Activated CD4-positive, alpha-beta T cell treated with anti-CD3 and anti-CD28 coated beads, Interleukin-2, amount 10 ng/mL, durations not matched to agents 7 days and 5 days (primary cell): ENCODE measurements around the gene PLD2. TPM values are rescaled to one million over a fixed set of nuclear protein-coding genes. Genes with fewer than 3 reads are reported as not detected.
"Not testable (repeated sequence)": the region's sequence is repeated elsewhere in the genome, so short reads cannot be mapped to it uniquely, and the experiment has no call there.

ENCODE experiments used
- CTCF ChIA-PET: fragments of 350-600 bp; sonication (Branson Sonifier 250); formaldehyde crosslinking; loops from one replicate; lab custom pipeline; 2021; ENCODE audit warnings: antibody characterized with exemption; lab: Charles Lee
- POLR2A ChIA-PET: fragments of 350-600 bp; sonication (Branson Sonifier 250); formaldehyde crosslinking; loops from one replicate; lab custom pipeline; 2021; ENCODE audit warnings: antibody characterized with exemption; lab: Charles Lee
- DNase-seq: peaks from one replicate; pipeline ENCODE4 v3.0.0-alpha.2; 2020
- H3K27ac Mint-ChIP-seq: one replicate; pipeline ENCODE4 v1.8.0; 2021; ENCODE audit warnings: mild to moderate bottlenecking, moderate library complexity, mixed read lengths
- H3K27me3 Mint-ChIP-seq: one replicate; pipeline ENCODE4 v1.8.0; 2021; ENCODE audit warnings: mixed read lengths
- H3K36me3 Mint-ChIP-seq: one replicate; pipeline ENCODE4 v1.8.0; 2021; ENCODE audit warnings: low read depth, mixed read lengths
- H3K4me1 Mint-ChIP-seq: one replicate; pipeline ENCODE4 v1.8.0; 2021; ENCODE audit warnings: mixed read lengths
- H3K4me3 Mint-ChIP-seq: one replicate; pipeline ENCODE4 v1.8.0; 2021; ENCODE audit warnings: mild to moderate bottlenecking, moderate library complexity, mixed read lengths
- H3K9me3 Mint-ChIP-seq: one replicate; pipeline ENCODE4 v1.8.0; 2021; ENCODE audit warnings: mixed read lengths
- total RNA-seq, 2 experiments: library from RNA; stranded (reverse); gene quantifications; one replicate each; pipeline ENCODE4 v1.2.3, GENCODE V29; 2021

Gene PLD2
- total RNA-seq, 2 experiments from 2014 or later: 16.6 to 17.3 TPM

- Mint-ChIP-seq H3K9me3 (no peaks in the 10 kb centered on the region), H3K4me3 (no peak overlapping the region), H3K27me3 (no peaks in the 10 kb centered on the region), H3K4me1 (no peaks in the 10 kb centered on the region), H3K27ac (no peak overlapping the region), H3K36me3 (no peaks in the 10 kb centered on the region)
- no peak for DNase-seq
- ChIA-PET CTCF (interaction anchor here (2.1 kb wide), 1 partner anchor 34 kb away, joined by 6 read pairs; no protein-coding TSS in a partner anchor), POLR2A (no interaction called here)
Measured at GRCh38 chr17:4823373-4824089, 16.6 kb downstream of the PLD2 start.

- no peaks in the 10 kb centered on the region for H3K36me3 Mint-ChIP-seq
- ChIA-PET POLR2A (no interaction called here), CTCF (interaction anchor here (1.9 kb wide), 1 partner anchor 23 kb away, joined by 5 read pairs; no protein-coding TSS in a partner anchor)
- no peak for DNase-seq
- H3K9me3 Mint-ChIP-seq: no peaks in the 10 kb centered on the region
- H3K27me3 Mint-ChIP-seq: peaks cover 4% of the 10 kb centered on the region
- peaks cover under 1% of the 10 kb centered on the region for H3K4me1 Mint-ChIP-seq
- no peak overlapping the region for H3K27ac Mint-ChIP-seq
- no peak overlapping the region for H3K4me3 Mint-ChIP-seq
Measured at GRCh38 chr17:4827399-4827798, 20.4 kb downstream of the PLD2 start.

GRCh38 chr17:4832829-4833177 lies 25.9 kb downstream of the PLD2 start:
- H3K27me3 Mint-ChIP-seq, CTCF ChIA-PET, H3K9me3 Mint-ChIP-seq, POLR2A ChIA-PET, DNase-seq: not testable (repeated sequence)
- peaks cover 12% of the 10 kb centered on the region for H3K36me3 Mint-ChIP-seq
- peaks cover 38% of the 10 kb centered on the region for H3K4me1 Mint-ChIP-seq
- H3K4me3 Mint-ChIP-seq: peak overlapping the region; percentile 86
- peak overlapping the region; percentile 91 for H3K27ac Mint-ChIP-seq

DNA sequence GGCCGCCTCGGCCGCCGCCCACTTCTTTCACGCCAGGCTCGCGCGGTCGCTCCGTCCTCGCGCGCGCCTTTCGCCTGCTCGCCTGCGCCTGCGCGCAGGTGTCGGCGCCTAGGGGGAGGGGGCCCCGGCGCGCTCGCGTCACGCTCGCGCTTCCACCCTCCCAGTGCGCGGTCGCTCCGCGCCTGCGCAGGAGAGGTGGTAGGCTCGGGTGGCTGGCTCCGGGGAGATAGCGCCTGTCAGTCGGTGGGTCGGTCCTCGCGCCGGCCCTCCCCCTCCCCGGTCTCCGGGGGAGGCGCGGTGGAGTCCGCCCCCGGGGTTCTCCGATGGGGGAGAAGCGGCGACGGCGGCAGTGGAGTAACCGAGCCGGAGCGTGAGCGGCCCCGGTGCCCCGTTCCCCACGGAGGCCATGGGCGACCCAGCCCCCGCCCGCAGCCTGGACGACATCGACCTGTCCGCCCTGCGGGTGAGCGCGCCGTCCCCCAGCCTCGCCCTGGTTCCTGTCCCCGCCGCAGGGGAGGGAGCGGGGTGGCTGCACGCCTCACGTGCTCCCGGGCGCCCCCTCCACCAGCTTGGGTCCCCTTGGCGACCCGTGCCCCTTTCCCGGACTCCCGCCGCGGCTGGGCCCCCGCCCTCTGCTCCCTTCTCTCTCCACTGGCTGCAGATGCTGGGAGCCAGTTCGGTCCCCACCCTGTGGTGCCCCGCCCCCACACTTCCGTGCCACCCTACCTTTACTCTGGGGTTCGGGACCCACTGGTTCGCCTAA lies 26.4 kb downstream of the PLD2 start, which contains the start of gene MINK1:
MINK1 (plus strand) TSS at position 163 of the 763 bp plus-strand sequence; CDS start at position 407, 244 bp downstream.
- H3K27me3 Mint-ChIP-seq: peaks cover 4% of the 10 kb centered on the region
- H3K4me3 Mint-ChIP-seq: peak within 1 kb of the TSS; percentile 86
- peaks cover 41% of the 10 kb centered on the region for H3K4me1 Mint-ChIP-seq
- ChIA-PET CTCF (no interaction called here), POLR2A (no interaction called here)
- DNase-seq: peak; percentile 90
- H3K27ac Mint-ChIP-seq: peak within 1 kb of the TSS; percentile 91
- H3K9me3 Mint-ChIP-seq: no peaks in the 10 kb centered on the region
- peaks cover 15% of the 10 kb centered on the region for H3K36me3 Mint-ChIP-seq

GRCh38 chr17:4833941-4834680 lies 27.2 kb downstream of the PLD2 start:
- POLR2A ChIA-PET: no interaction called here
- peaks cover 16% of the 10 kb centered on the region for H3K36me3 Mint-ChIP-seq
- no peaks in the 10 kb centered on the region for H3K9me3 Mint-ChIP-seq
- CTCF ChIA-PET: no interaction called here
- peak overlapping the region; percentile 90 for H3K27ac Mint-ChIP-seq
- peak; percentile 15 for DNase-seq
- H3K4me3 Mint-ChIP-seq: peak overlapping the region; percentile 83
- peaks cover 42% of the 10 kb centered on the region for H3K4me1 Mint-ChIP-seq
- no peaks in the 10 kb centered on the region for H3K27me3 Mint-ChIP-seq

- Mint-ChIP-seq H3K4me3 (peak overlapping the region; percentile 83), H3K4me1 (peaks cover 47% of the 10 kb centered on the region), H3K27ac (peak overlapping the region; percentile 90), H3K9me3 (no peaks in the 10 kb centered on the region), H3K36me3 (peaks cover 22% of the 10 kb centered on the region), H3K27me3 (no peaks in the 10 kb centered on the region)
- no peak for DNase-seq
- ChIA-PET CTCF (no interaction called here), POLR2A (no interaction called here)
Measured at GRCh38 chr17:4834681-4835020, 27.7 kb downstream of the PLD2 start.

- no peak for DNase-seq
- ChIA-PET CTCF (interaction anchor here (2.4 kb wide), 1 partner anchor 12 kb away, joined by 10 read pairs; no protein-coding TSS in a partner anchor), POLR2A (no interaction called here)
- peak overlapping the region; percentile 83 for H3K4me3 Mint-ChIP-seq
- peaks cover 26% of the 10 kb centered on the region for H3K36me3 Mint-ChIP-seq
- H3K9me3 Mint-ChIP-seq: no peaks in the 10 kb centered on the region
- H3K27me3 Mint-ChIP-seq: no peaks in the 10 kb centered on the region
- H3K27ac Mint-ChIP-seq: peak overlapping the region; percentile 90
- H3K4me1 Mint-ChIP-seq: peaks cover 62% of the 10 kb centered on the region
Measured at GRCh38 chr17:4836221-4836620, 29.3 kb downstream of the PLD2 start.

DNA sequence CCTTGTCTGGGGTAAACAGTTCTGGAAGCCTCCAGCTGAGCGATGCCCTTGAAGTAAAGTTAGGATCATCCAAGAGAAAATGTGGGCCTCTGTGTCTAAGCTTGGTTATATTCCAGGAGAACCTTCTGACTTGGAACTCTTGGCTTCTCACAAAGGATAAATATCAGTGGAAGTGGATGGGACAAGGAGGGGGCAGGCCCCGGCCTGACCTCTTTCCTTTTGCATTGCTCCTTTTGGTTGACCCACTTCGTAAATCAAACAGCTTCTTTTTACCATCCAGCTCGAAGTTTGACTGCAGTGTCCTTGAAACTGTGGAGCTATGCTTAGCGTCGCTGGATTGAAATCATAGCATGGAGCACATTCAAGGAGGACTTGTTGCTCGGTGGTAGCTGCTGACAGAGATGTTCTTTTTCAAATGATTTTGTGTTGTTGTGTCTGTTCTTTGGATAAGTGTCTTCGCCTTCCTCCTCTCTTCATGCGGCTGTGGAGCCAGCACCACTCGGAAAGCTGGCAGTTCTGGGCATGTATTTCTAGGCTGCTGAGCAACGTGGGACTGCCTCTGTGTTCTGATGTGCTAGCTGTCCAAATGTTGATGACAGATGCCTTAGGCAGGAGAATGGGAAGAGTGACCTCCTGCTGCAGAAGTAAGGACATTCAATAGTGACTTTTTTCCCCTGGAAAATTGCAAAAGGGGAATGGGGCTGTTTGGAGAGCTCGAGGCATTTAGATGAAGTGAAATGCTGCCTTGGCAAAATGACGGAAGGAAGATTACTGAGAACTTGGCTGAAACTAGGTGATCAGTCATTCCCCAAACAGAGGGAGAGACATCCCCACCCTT lies 30.7 kb downstream of the PLD2 start:
- H3K27ac Mint-ChIP-seq: no peak overlapping the region
- H3K4me1 Mint-ChIP-seq: peaks cover 66% of the 10 kb centered on the region
- no peaks in the 10 kb centered on the region for H3K9me3 Mint-ChIP-seq
- CTCF ChIA-PET: interaction anchor here (0.5 to 2.4 kb wide), 6 partner anchors 8 to 29 kb away, joined by 3 to 10 read pairs (median 3); no protein-coding TSS in a partner anchor
- H3K36me3 Mint-ChIP-seq: peaks cover 26% of the 10 kb centered on the region
- H3K27me3 Mint-ChIP-seq: no peaks in the 10 kb centered on the region
- POLR2A ChIA-PET: interaction anchor here (0.9 kb wide), 1 partner anchor 127 kb away, joined by 4 read pairs; the partner anchor contains the start of gene ARRB2
- DNase-seq: no peak
- no peak overlapping the region for H3K4me3 Mint-ChIP-seq

- no peak for DNase-seq
- Mint-ChIP-seq H3K27ac (no peak overlapping the region), H3K4me1 (peaks cover 63% of the 10 kb centered on the region), H3K9me3 (no peaks in the 10 kb centered on the region), H3K36me3 (peaks cover 26% of the 10 kb centered on the region), H3K27me3 (no peaks in the 10 kb centered on the region), H3K4me3 (no peak overlapping the region)
- ChIA-PET CTCF (interaction anchor here (0.7 to 2.4 kb wide), 5 partner anchors 10 to 30 kb away, joined by 3 to 10 read pairs (median 3); no protein-coding TSS in a partner anchor), POLR2A (no interaction called here)
Measured at GRCh38 chr17:4838309-4838785, 31.4 kb downstream of the PLD2 start.

- no peak for DNase-seq
- peaks cover 58% of the 10 kb centered on the region for H3K4me1 Mint-ChIP-seq
- H3K27ac Mint-ChIP-seq: no peak overlapping the region
- H3K36me3 Mint-ChIP-seq: peaks cover 22% of the 10 kb centered on the region
- no peaks in the 10 kb centered on the region for H3K27me3 Mint-ChIP-seq
- H3K4me3 Mint-ChIP-seq: no peak overlapping the region
- ChIA-PET POLR2A (no interaction called here), CTCF (no interaction called here)
- no peaks in the 10 kb centered on the region for H3K9me3 Mint-ChIP-seq
Measured at GRCh38 chr17:4839221-4839620, 32.3 kb downstream of the PLD2 start.

DNA sequence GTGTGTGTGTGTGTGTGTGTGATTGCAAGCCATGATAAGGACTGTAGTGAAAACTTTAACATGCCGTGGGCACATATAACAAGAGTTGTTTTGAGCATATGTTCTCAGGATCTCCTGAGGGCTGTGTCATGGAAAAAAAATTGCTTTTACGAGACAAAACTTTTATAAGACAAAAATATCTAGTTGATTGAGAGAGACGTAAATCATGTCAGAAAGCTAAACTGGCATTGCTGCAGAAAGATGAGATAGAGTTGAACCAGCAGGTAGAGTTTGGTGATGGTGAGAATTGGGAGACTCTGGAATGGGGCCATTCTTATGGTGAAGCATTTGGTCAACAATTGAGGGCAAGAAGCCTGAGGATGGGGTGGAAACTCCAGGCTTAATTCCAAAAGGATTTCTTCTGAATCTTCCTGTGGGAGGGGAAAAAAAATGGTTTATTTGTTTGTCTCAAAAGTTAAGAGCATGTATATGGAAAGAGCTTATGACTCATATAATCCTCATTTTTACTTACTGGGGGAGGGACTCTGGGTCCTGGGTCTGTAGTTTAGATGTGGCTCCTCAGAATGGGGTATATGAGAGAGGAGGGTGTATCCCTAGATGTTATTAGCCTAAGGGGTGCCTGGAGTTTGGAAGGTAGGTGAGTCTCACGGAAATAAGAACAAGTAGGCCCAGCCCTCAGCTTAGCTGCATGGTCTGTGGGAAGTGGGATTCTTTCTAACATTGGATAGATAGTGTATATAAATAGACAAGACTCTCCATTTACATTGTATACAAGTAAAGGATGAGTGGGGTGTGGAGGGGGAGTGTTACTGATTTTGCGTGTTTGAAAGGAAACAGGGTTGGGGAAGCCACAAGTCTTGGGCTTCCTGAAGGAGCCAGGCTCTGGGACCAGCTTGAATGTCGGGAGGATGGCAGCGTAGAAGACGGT lies 33.3 kb downstream of the PLD2 start:
- Mint-ChIP-seq H3K4me1 (peaks cover 48% of the 10 kb centered on the region), H3K4me3 (no peak overlapping the region), H3K27me3 (no peaks in the 10 kb centered on the region), H3K27ac (peak overlapping the region; percentile 16), H3K36me3 (peaks cover 23% of the 10 kb centered on the region), H3K9me3 (no peaks in the 10 kb centered on the region)
- CTCF ChIA-PET: no interaction called here
- POLR2A ChIA-PET: no interaction called here
- no peak for DNase-seq
